GM21390 (cell line): ENCODE measurements around the gene ZNF593OS.

Source experiments
- ATAC-seq: cut with Tn5 transposase; IDR thresholded peaks from one replicate; pipeline ENCODE4 v1.9.1; 2021; ENCODE audit not compliant: unreplicated experiment

The ZNF593OS gene

GRCh38 chr1:26160527-26161414 lies 10.9 kb downstream of the ZNF593OS start:
- ATAC-seq = no peak

GRCh38 chr1:26159743-26160039 lies 11.9 kb downstream of the ZNF593OS start:
- no peak for ATAC-seq

GRCh38 chr1:26158908-26159742 lies 12.5 kb downstream of the ZNF593OS start, which contains the start of gene FAM110D:
Gene FAM110D, plus strand, starts transcription at chr1:26159079. Its CDS starts 2,213 bp downstream, at chr1:26161292.
- ATAC-seq = no peak

GRCh38 chr1:26158271-26158907 lies 13.2 kb downstream of the ZNF593OS start:
- no peak for ATAC-seq

- ATAC-seq = no peak
These were observed 15.2 kb downstream of the ZNF593OS start for GRCh38 chr1:26156285-26157038.

- no peak for ATAC-seq
These were observed 16.0 kb downstream of the ZNF593OS start for GRCh38 chr1:26155370-26156284.

- no peak for ATAC-seq
These were observed 16.9 kb downstream of the ZNF593OS start for GRCh38 chr1:26154750-26155149.

- ATAC-seq = no peak
These were observed 17.6 kb downstream of the ZNF593OS start for GRCh38 chr1:26153966-26154532.

GRCh38 chr1:26148887-26149286 lies 22.7 kb downstream of the ZNF593OS start:
- no peak for ATAC-seq

- no peak for ATAC-seq
These were observed 25.7 kb downstream of the ZNF593OS start for GRCh38 chr1:26145960-26146294.

GRCh38 chr1:26145041-26145959 lies 26.3 kb downstream of the ZNF593OS start:
- no peak for ATAC-seq

GRCh38 chr1:26142159-26142558 lies 29.5 kb downstream of the ZNF593OS start:
- ATAC-seq = no peak

- ATAC-seq = no peak
These were observed 32.6 kb downstream of the ZNF593OS start for GRCh38 chr1:26138974-26139558.

GRCh38 chr1:26134466-26134865 lies 37.2 kb downstream of the ZNF593OS start:
- ATAC-seq = no peak

- no peak for ATAC-seq
These were observed 38.8 kb downstream of the ZNF593OS start for GRCh38 chr1:26132834-26133167.

- ATAC-seq = no peak
These were observed 39.4 kb downstream of the ZNF593OS start for GRCh38 chr1:26132128-26132833.

- ATAC-seq = no peak
These were observed 40.9 kb downstream of the ZNF593OS start for GRCh38 chr1:26130695-26131094.

- no peak for ATAC-seq
These were observed 41.9 kb downstream of the ZNF593OS start for GRCh38 chr1:26129778-26130177.
